H1 (cell line): ENCODE measurements around the gene ORC5. TPM values are rescaled to one million over a fixed set of nuclear protein-coding genes. Genes with fewer than 3 reads are reported as not detected.

Source experiments
- CHD2 ChIP-seq: IDR thresholded peaks from 2 replicates; pipeline ENCODE4 v1.6.1; 2012; ENCODE audit warnings: low read length, improper control_type of control experiment
- CREB1 ChIP-seq: IDR thresholded peaks from 2 replicates; pipeline ENCODE4 v1.6.1; 2012; ENCODE audit warnings: inconsistent platforms
- EGR1 ChIP-seq: IDR thresholded peaks from 2 replicates; pipeline ENCODE4 v1.6.1; 2011; ENCODE audit warnings: low read depth, low read length, borderline replicate concordance
- GTF2F1 ChIP-seq: IDR thresholded peaks from 2 replicates; pipeline ENCODE4 v1.6.1; 2012; ENCODE audit warnings: low read depth, low read length, improper control_type of control experiment, borderline replicate concordance
- HDAC6 ChIP-seq: IDR thresholded peaks from one replicate; pipeline ENCODE4 v1.7.1; 2012; ENCODE audit warnings: low read depth, mild to moderate bottlenecking, inconsistent platforms, low read length, moderate library complexity
- NRF1 ChIP-seq: IDR thresholded peaks from 2 replicates; pipeline ENCODE4 v1.6.1; 2011; ENCODE audit warnings: mild to moderate bottlenecking, low read depth, low read length, improper control_type of control experiment
- TAF7 ChIP-seq: optimal IDR thresholded peaks from 2 replicates; pipeline ENCODE3; 2011; ENCODE audit warnings: low read depth, mild to moderate bottlenecking, inconsistent platforms, low read length, moderate library complexity, borderline replicate concordance
- YY1 ChIP-seq: IDR thresholded peaks from 2 replicates; pipeline ENCODE4 v1.6.1; 2011; ENCODE audit warnings: low read depth, mild to moderate bottlenecking, low read length
- polyA plus RNA-seq, 7 experiments: library from polyadenylated mRNA; depleted of rRNA in 3 of 7; stranded (reverse) in 5 of 7; unstranded in 2 of 7; fragments of >200 nt in 5 of 7; fragments of 200-250 nt in 2 of 7; gene quantifications; 1 replicate in 5 of 7; 2 replicates in 1 of 7; 4 replicates in 1 of 7; pipeline versions ENCODE4 v1.2.1 to v1.2.3, GENCODE V29; 2011 to 2013; ENCODE audit warnings: missing spikeins in 2 of 7, mixed read lengths in 2 of 7
- total RNA-seq: library from RNA; stranded (reverse); fragmentation: NEBNext Ultra II Directional; extraction: Animal tissue kit (Norgen Biotek cat#: 25700); gene quantifications from 2 replicates; pipeline ENCODE4 v1.2.1, GENCODE V29; 2021
- TF ChIP-seq, protein P1 (sequence below): IDR thresholded peaks from 2 replicates; pipeline ENCODE4 v1.6.1; 2012; ENCODE audit warnings: low read length, inconsistent platforms

Gene ORC5
- total and polyA plus RNA-seq, 2 of the 8 experiments (the other 6 are each of a cell fraction or from before 2014, with no cell fraction given), result 7.7 to 19.9 TPM

DNA sequence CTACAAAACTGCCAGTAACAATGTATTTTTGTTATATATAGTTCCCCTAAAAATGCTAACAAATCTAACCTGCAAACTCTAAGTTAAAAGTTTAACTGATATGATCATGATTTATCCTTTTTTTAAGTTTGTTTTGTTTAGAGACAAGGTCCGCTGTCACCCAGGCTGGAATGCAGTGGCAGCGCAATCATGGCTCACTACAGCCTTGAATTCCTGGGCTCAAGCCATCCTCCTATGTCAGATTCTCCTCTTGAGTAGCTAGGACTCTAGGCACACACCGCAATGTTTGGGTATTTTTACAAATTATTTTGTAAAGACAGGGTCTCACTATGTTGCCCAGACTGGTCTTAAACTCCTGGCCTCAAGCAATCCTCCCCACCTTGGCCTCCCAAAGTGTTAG is 46.6 kb downstream of the ORC5 start (continued):
- TF ChIP-seq TAF7 (no peak), HDAC6 (no peak), YY1 (no peak), CREB1 (no peak), NRF1 (no peak), GTF2F1 (no peak), EGR1 (no peak), CHD2 (no peak)
- TF ChIP-seq, protein P1, sequence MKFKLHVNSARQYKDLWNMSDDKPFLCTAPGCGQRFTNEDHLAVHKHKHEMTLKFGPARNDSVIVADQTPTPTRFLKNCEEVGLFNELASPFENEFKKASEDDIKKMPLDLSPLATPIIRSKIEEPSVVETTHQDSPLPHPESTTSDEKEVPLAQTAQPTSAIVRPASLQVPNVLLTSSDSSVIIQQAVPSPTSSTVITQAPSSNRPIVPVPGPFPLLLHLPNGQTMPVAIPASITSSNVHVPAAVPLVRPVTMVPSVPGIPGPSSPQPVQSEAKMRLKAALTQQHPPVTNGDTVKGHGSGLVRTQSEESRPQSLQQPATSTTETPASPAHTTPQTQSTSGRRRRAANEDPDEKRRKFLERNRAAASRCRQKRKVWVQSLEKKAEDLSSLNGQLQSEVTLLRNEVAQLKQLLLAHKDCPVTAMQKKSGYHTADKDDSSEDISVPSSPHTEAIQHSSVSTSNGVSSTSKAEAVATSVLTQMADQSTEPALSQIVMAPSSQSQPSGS, result no peak
- TF ChIP-seq, all 59 proteins: peak for 0
